WTC11 (cell line): ENCODE data around the gene NAALADL2. TPM values are rescaled to one million over a fixed set of nuclear protein-coding genes. Genes with fewer than 3 reads are reported as not detected.

Source experiments
- ATAC-seq: fragments of 200-7000 bp; cut with Tn5 transposase; 2 replicates; pipeline ENCODE4 v1.10.0; 2021; ENCODE audit warnings: mild to moderate bottlenecking, moderate library complexity
- CTCF ChIA-PET: fragments of 300-600 bp; sonication (Branson Sonifier 250); formaldehyde crosslinking; loops from one replicate; lab custom pipeline; 2021; ENCODE audit warnings: antibody characterized with exemption; lab: Charles Lee
- POLR2A ChIA-PET: fragments of 350-600 bp; sonication (Branson Sonifier 250); formaldehyde crosslinking; loops from one replicate; lab custom pipeline; 2021; ENCODE audit warnings: antibody characterized with exemption; lab: Charles Lee
- DNase-seq: peaks from one replicate; pipeline ENCODE4 v3.0.0; 2021; ENCODE audit warnings: low spot score
- H3K27ac Mint-ChIP-seq: 2 replicates; pipeline ENCODE4 v1.8.0; 2021; ENCODE audit warnings: mixed read lengths
- H3K27me3 Mint-ChIP-seq: 2 replicates; pipeline ENCODE4 v1.8.0; 2021; ENCODE audit warnings: low read depth, mild to moderate bottlenecking, moderate library complexity, mixed read lengths
- H3K36me3 Mint-ChIP-seq: 2 replicates; pipeline ENCODE4 v1.8.0; 2021; ENCODE audit warnings: mixed read lengths
- H3K4me1 Mint-ChIP-seq: 2 replicates; pipeline ENCODE4 v1.8.0; 2022; ENCODE audit warnings: mixed read lengths
- H3K4me3 Mint-ChIP-seq: 2 replicates; pipeline ENCODE4 v1.8.0; 2021; ENCODE audit warnings: mild to moderate bottlenecking, moderate library complexity, mixed read lengths
- H3K9me3 Mint-ChIP-seq: 2 replicates; pipeline ENCODE4 v1.8.0; 2021; ENCODE audit warnings: mixed read lengths
- AR ChIP-seq: fragments of 250-450 bp; sonication (Bioruptor Pico); IDR thresholded peaks from 2 replicates; pipeline ENCODE4 v1.9.0; 2021; ENCODE audit warnings: mild to moderate bottlenecking
- ATF2 ChIP-seq: sonication (generic); formaldehyde crosslinking; IDR thresholded peaks from 2 replicates; pipeline ENCODE4 v1.8.1; 2022; ENCODE audit warnings: low read depth, missing genetic modification reagents, borderline replicate concordance
- ATF6 ChIP-seq: sonication (generic); formaldehyde crosslinking; IDR thresholded peaks from 2 replicates; pipeline ENCODE4 v1.8.1; 2023; ENCODE audit warnings: mild to moderate bottlenecking, missing genetic modification reagents
- CBFB ChIP-seq: sonication (generic); formaldehyde crosslinking; IDR thresholded peaks from 2 replicates; pipeline ENCODE4 v1.8.1; 2022; ENCODE audit warnings: mild to moderate bottlenecking, low read depth, missing genetic modification reagents
- ELF4 ChIP-seq: sonication (generic); formaldehyde crosslinking; IDR thresholded peaks from 2 replicates; pipeline ENCODE4 v1.8.1; 2022; ENCODE audit warnings: low read depth, mild to moderate bottlenecking, moderate library complexity, missing genetic modification reagents
- ERG ChIP-seq: fragments of 250-450 bp; sonication (Bioruptor Pico); IDR thresholded peaks from 2 replicates; pipeline ENCODE4 v1.8.0; 2021; ENCODE audit warnings: mild to moderate bottlenecking
- ETV6 ChIP-seq: sonication (generic); formaldehyde crosslinking; IDR thresholded peaks from 2 replicates; pipeline ENCODE4 v1.8.1; 2022; ENCODE audit warnings: mild to moderate bottlenecking, missing genetic modification reagents
- FOXJ3 ChIP-seq: sonication (generic); formaldehyde crosslinking; IDR thresholded peaks from 2 replicates; pipeline ENCODE4 v1.9.0; 2021; ENCODE audit warnings: missing genetic modification reagents, mild to moderate bottlenecking, borderline replicate concordance
- HMGXB4 ChIP-seq: sonication (generic); formaldehyde crosslinking; IDR thresholded peaks from 2 replicates; pipeline ENCODE4 v1.8.1; 2023; ENCODE audit warnings: mild to moderate bottlenecking, moderate library complexity, missing genetic modification reagents
- IRF2 ChIP-seq: sonication (generic); formaldehyde crosslinking; IDR thresholded peaks from 2 replicates; pipeline ENCODE4 v1.8.0; 2022; ENCODE audit warnings: low read depth, missing genetic modification reagents, borderline replicate concordance
- NR3C1 ChIP-seq: sonication (generic); formaldehyde crosslinking; conservative IDR thresholded peaks from 2 replicates; pipeline ENCODE4 v1.8.1; 2023; ENCODE audit warnings: low read depth, mild to moderate bottlenecking, missing genetic modification reagents
- SMAD4 ChIP-seq: sonication (generic); formaldehyde crosslinking; IDR thresholded peaks from 2 replicates; pipeline ENCODE4 v1.8.0; 2022; ENCODE audit warnings: mild to moderate bottlenecking, missing genetic modification reagents
- SOX15 ChIP-seq: fragments of 250-450 bp; sonication (Bioruptor Pico); IDR thresholded peaks from 2 replicates; pipeline ENCODE4 v1.9.0; 2021; ENCODE audit warnings: mild to moderate bottlenecking
- ZNF219 ChIP-seq: sonication (generic); formaldehyde crosslinking; IDR thresholded peaks from 2 replicates; pipeline ENCODE4 v1.8.0; 2023; ENCODE audit warnings: missing genetic modification reagents, mild to moderate bottlenecking, borderline replicate concordance
- ZNF396 ChIP-seq: fragments of 250-450 bp; sonication (Bioruptor Pico); IDR thresholded peaks from 2 replicates; pipeline ENCODE4 v1.8.0; 2021; ENCODE audit warnings: mild to moderate bottlenecking, moderate library complexity, borderline replicate concordance
- ZNF423 ChIP-seq: fragments of 250-450 bp; sonication (Bioruptor Pico); IDR thresholded peaks from 2 replicates; pipeline ENCODE4 v2.1.2; 2022; ENCODE audit warnings: mild to moderate bottlenecking, moderate library complexity
- ZSCAN18 ChIP-seq: fragments of 250-450 bp; sonication (Bioruptor Pico); IDR thresholded peaks from 2 replicates; pipeline ENCODE4 v2.1.2; 2022; ENCODE audit warnings: mild to moderate bottlenecking, moderate library complexity
- total RNA-seq: library from RNA; stranded (reverse); gene quantifications from 3 replicates; pipeline ENCODE4 v1.2.3, GENCODE V29; 2021
- TF ChIP-seq, protein P1 (sequence below): sonication (generic); formaldehyde crosslinking; IDR thresholded peaks from 2 replicates; pipeline ENCODE4 v1.8.1; 2022; ENCODE audit warnings: low read depth, mild to moderate bottlenecking, moderate library complexity, missing genetic modification reagents, borderline replicate concordance
- TF ChIP-seq, protein P2 (sequence below): sonication (generic); formaldehyde crosslinking; IDR thresholded peaks from 2 replicates; pipeline ENCODE4 v1.8.0; 2022; ENCODE audit warnings: mild to moderate bottlenecking, missing genetic modification reagents
- TF ChIP-seq, protein P3 (sequence below): sonication (generic); formaldehyde crosslinking; IDR thresholded peaks from 2 replicates; pipeline ENCODE4 v1.8.1; 2022; ENCODE audit warnings: mild to moderate bottlenecking, missing genetic modification reagents, moderate library complexity, borderline replicate concordance

The NAALADL2 gene
- total RNA-seq, 1 experiment from 2014 or later, result 1.2 TPM

DNA sequence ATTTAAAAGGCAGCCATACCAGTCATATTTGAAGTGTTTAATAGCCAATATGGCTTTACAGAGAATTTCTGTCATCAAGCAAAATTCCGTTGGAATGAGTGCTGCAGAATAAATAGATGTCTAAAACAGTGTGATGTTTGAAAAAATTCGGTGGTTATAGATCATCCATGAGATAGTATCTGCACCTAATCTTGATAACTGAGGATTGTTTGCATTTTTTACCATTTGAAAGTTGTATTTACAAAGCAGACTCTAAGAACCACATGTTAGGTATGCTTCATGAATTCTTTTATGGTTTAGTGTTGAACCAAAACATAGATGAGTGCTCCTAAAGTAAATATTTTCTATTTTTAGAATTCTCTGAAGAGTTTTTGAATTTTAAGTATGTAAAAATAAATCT, 476.1 kb downstream of the NAALADL2 start:
- no peaks in the 10 kb centered on the region for H3K36me3 Mint-ChIP-seq

More for the DNA sequence above, 476.1 kb downstream of the NAALADL2 start:
- DNase-seq (no peak), ATAC-seq (no peak)
- H3K4me1 Mint-ChIP-seq, result peaks cover 14% of the 10 kb centered on the region
- H3K9me3 Mint-ChIP-seq, result no peaks in the 10 kb centered on the region
- CTCF ChIA-PET, result no interaction called here
- TF ChIP-seq, protein P1, sequence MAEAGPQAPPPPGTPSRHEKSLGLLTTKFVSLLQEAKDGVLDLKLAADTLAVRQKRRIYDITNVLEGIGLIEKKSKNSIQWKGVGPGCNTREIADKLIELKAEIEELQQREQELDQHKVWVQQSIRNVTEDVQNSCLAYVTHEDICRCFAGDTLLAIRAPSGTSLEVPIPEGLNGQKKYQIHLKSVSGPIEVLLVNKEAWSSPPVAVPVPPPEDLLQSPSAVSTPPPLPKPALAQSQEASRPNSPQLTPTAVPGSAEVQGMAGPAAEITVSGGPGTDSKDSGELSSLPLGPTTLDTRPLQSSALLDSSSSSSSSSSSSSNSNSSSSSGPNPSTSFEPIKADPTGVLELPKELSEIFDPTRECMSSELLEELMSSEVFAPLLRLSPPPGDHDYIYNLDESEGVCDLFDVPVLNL (CRISPR knock-in tag), result no peak
- TF ChIP-seq, protein P2, sequence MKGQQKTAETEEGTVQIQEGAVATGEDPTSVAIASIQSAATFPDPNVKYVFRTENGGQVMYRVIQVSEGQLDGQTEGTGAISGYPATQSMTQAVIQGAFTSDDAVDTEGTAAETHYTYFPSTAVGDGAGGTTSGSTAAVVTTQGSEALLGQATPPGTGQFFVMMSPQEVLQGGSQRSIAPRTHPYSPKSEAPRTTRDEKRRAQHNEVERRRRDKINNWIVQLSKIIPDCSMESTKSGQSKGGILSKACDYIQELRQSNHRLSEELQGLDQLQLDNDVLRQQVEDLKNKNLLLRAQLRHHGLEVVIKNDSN (CRISPR knock-in tag), result no peak
- TF ChIP-seq, protein P3, sequence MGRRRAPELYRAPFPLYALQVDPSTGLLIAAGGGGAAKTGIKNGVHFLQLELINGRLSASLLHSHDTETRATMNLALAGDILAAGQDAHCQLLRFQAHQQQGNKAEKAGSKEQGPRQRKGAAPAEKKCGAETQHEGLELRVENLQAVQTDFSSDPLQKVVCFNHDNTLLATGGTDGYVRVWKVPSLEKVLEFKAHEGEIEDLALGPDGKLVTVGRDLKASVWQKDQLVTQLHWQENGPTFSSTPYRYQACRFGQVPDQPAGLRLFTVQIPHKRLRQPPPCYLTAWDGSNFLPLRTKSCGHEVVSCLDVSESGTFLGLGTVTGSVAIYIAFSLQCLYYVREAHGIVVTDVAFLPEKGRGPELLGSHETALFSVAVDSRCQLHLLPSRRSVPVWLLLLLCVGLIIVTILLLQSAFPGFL, result no peak
- TF ChIP-seq HMGXB4 (CRISPR knock-in tag) (no peak), ZNF396 (CRISPR knock-in tag) (no peak), ATF6 (CRISPR knock-in tag) (no peak), IRF2 (no peak), ZNF423 (CRISPR knock-in tag) (no peak), SMAD4 (no peak), ZSCAN18 (CRISPR knock-in tag) (no peak), ERG (CRISPR knock-in tag) (no peak), FOXJ3 (CRISPR knock-in tag) (no peak), ELF4 (CRISPR knock-in tag) (no peak), NR3C1 (no peak), ETV6 (CRISPR knock-in tag) (no peak), SOX15 (CRISPR knock-in tag) (no peak), ZNF219 (CRISPR knock-in tag) (no peak), ATF2 (CRISPR knock-in tag) (no peak), AR (CRISPR knock-in tag) (no peak), CBFB (CRISPR knock-in tag) (no peak)
- H3K27ac Mint-ChIP-seq, result no peak overlapping the region
- POLR2A ChIA-PET, result no interaction called here
- no peaks in the 10 kb centered on the region for H3K27me3 Mint-ChIP-seq
- H3K4me3 Mint-ChIP-seq, result no peak overlapping the region
